Large intestine (tissue), 3 donors: Measurements from ENCODE around the gene CES2. TPM values are rescaled to one million over a fixed set of nuclear protein-coding genes. Genes with fewer than 3 reads are reported as not detected.
"Not testable (repeated sequence)": the region's sequence is repeated elsewhere in the genome, so short reads cannot be mapped to it uniquely, and the experiment has no call there.

Experiments used
- DNase-seq, 2 donors: peaks; one replicate each; pipeline versions ENCODE4 v3.0.0 to v3.0.0-alpha.2; 2013
- H3K27ac ChIP-seq: one replicate; pipeline ENCODE4 v1.5.1; 2013; ENCODE audit warnings: low read length
- H3K27me3 ChIP-seq: 2 replicates; pipeline ENCODE4 v1.6.1; 2013; ENCODE audit warnings: low read length; ENCODE audit not compliant: control insufficient read depth, insufficient read depth
- H3K36me3 ChIP-seq: 2 replicates; pipeline ENCODE4 v1.6.1; 2013; ENCODE audit warnings: low read length; ENCODE audit not compliant: control insufficient read depth, insufficient read depth
- H3K4me1 ChIP-seq: one replicate; pipeline ENCODE4 v1.6.1; 2013; ENCODE audit warnings: low read length; ENCODE audit not compliant: control insufficient read depth, insufficient read depth
- H3K4me3 ChIP-seq: one replicate; pipeline ENCODE4 v1.5.1; 2013; ENCODE audit warnings: low read length
- H3K9me3 ChIP-seq: one replicate; pipeline ENCODE4 v1.6.1; 2013; ENCODE audit warnings: mild to moderate bottlenecking, low read depth, low read length, moderate library complexity; ENCODE audit not compliant: control insufficient read depth
- WGBS: methylation state at CpG from one replicate; pipeline ENCODE4 v1.1.5; 2013; ENCODE audit warnings: low lambda C conversion rate; ENCODE audit not compliant: insufficient coverage; 5-methylcytosine and 5-hydroxymethylcytosine counted together
- polyA plus RNA-seq: library from polyadenylated mRNA; unstranded; fragments of 120-200 nt; gene quantifications from one replicate; pipeline ENCODE4 v1.2.1, GENCODE V29; 2013

Gene CES2
- polyA plus RNA-seq, 1 donor, result 181 TPM

GRCh38 chr16:66952430-66953110 lies 17.3 kb downstream of the CES2 start:
- Histone ChIP-seq H3K4me3 (no peak overlapping the region), H3K27ac (peak overlapping the region; percentile 88), H3K36me3 (no peaks in the 10 kb centered on the region), H3K9me3 (no peaks in the 10 kb centered on the region), H3K4me1 (peaks cover 52% of the 10 kb centered on the region), H3K27me3 (peaks cover 22% of the 10 kb centered on the region)
- WGBS, result 100% methylated on average over 2 of the region's 7 CpGs
- peak; percentile 40 to 62 for DNase-seq

- H3K9me3 ChIP-seq, result no peaks in the 10 kb centered on the region
- H3K4me1 ChIP-seq, result peaks cover 51% of the 10 kb centered on the region
- WGBS, result 20% methylated on average over 4 of the region's 10 CpGs
- H3K27me3 ChIP-seq, result peaks cover 16% of the 10 kb centered on the region
- DNase-seq, result peak; percentile 84 to 91
- peak overlapping the region; percentile 88 for H3K27ac ChIP-seq
- H3K36me3 ChIP-seq, result no peaks in the 10 kb centered on the region
- no peak overlapping the region for H3K4me3 ChIP-seq
These were observed 18.3 kb downstream of the CES2 start for GRCh38 chr16:66953462-66954096.

- Histone ChIP-seq H3K27me3 (peaks cover 10% of the 10 kb centered on the region), H3K27ac (peak overlapping the region; percentile 88), H3K36me3 (no peaks in the 10 kb centered on the region), H3K4me1 (peaks cover 45% of the 10 kb centered on the region), H3K9me3 (no peaks in the 10 kb centered on the region), H3K4me3 (no peak overlapping the region)
- no CpG with 5 or more reads among the region's 8 CpGs for WGBS
- DNase-seq, result peak; percentile 76 to 82
These were observed 18.9 kb downstream of the CES2 start for GRCh38 chr16:66954097-66954659.

- DNase-seq, result peak in 1 of 2 donors; percentile 58
These were observed 20.2 kb downstream of the CES2 start for GRCh38 chr16:66955363-66956153.

GRCh38 chr16:66956154-66956457 lies 20.8 kb downstream of the CES2 start:
- not testable (repeated sequence) for H3K4me3 ChIP-seq, DNase-seq, H3K9me3 ChIP-seq, H3K36me3 ChIP-seq, H3K27me3 ChIP-seq
- peak overlapping the region; percentile 61 for H3K27ac ChIP-seq
- peaks cover 45% of the 10 kb centered on the region for H3K4me1 ChIP-seq
- WGBS, result no CpG with 5 or more reads among the region's 1 CpG

More at GRCh38 chr16:66955363-66956153, 20.2 kb downstream of the CES2 start:
- 28% methylated on average over 2 of the region's 17 CpGs for WGBS
- Histone ChIP-seq H3K4me1 (peaks cover 44% of the 10 kb centered on the region), H3K27ac (peak overlapping the region; percentile 61)
- H3K4me3 ChIP-seq, H3K9me3 ChIP-seq, H3K27me3 ChIP-seq, H3K36me3 ChIP-seq: not testable (repeated sequence)

- Histone ChIP-seq H3K4me1 (peaks cover 37% of the 10 kb centered on the region), H3K36me3 (peaks cover 2% of the 10 kb centered on the region), H3K4me3 (no peak overlapping the region), H3K27ac (no peak overlapping the region), H3K27me3 (no peaks in the 10 kb centered on the region), H3K9me3 (no peaks in the 10 kb centered on the region)
- no peak for DNase-seq
- 60% methylated on average over 1 of the region's 7 CpGs for WGBS
These were observed 23.8 kb downstream of the CES2 start for GRCh38 chr16:66958857-66959703.

GRCh38 chr16:66959704-66960161 lies 24.4 kb downstream of the CES2 start:
- no peaks in the 10 kb centered on the region for H3K27me3 ChIP-seq
- no CpG with 5 or more reads among the region's 5 CpGs for WGBS
- peaks cover 2% of the 10 kb centered on the region for H3K36me3 ChIP-seq
- H3K4me1 ChIP-seq, result peaks cover 32% of the 10 kb centered on the region
- H3K4me3 ChIP-seq, result no peak overlapping the region
- no peak for DNase-seq
- no peak overlapping the region for H3K27ac ChIP-seq
- H3K9me3 ChIP-seq, result no peaks in the 10 kb centered on the region

GRCh38 chr16:66960270-66960669 lies 25.0 kb downstream of the CES2 start:
- Histone ChIP-seq H3K4me1 (peaks cover 27% of the 10 kb centered on the region), H3K36me3 (peaks cover 2% of the 10 kb centered on the region), H3K4me3 (no peak overlapping the region), H3K27me3 (no peaks in the 10 kb centered on the region), H3K9me3 (no peaks in the 10 kb centered on the region), H3K27ac (no peak overlapping the region)
- no CpG with 5 or more reads among the region's 1 CpG for WGBS
- no peak for DNase-seq

GRCh38 chr16:66961065-66961744 lies 25.9 kb downstream of the CES2 start, which contains the start of gene CES3:
Gene CES3 (plus strand): TSS chr16:66961266. CDS start chr16:66961308, 42 bp downstream.
- Histone ChIP-seq H3K36me3 (peaks cover 2% of the 10 kb centered on the region), H3K27ac (no peak within 1 kb of the TSS), H3K4me3 (peak within 1 kb of the TSS; percentile 14), H3K4me1 (peaks cover 23% of the 10 kb centered on the region), H3K9me3 (no peaks in the 10 kb centered on the region), H3K27me3 (no peaks in the 10 kb centered on the region)
- DNase-seq, result peak; percentile 78 to 84
- WGBS, result no CpG with 5 or more reads among the region's 16 CpGs
